HEK293 (cell line): ENCODE measurements around the gene RNASEH2A.

Source experiments
- KLF9 ChIP-seq: fragments of 450-650 bp; formaldehyde crosslinking; IDR thresholded peaks from 2 replicates; pipeline ENCODE4 v1.5.1; 2016; ENCODE audit warnings: missing biosample characterization, missing genetic modification characterization, low read depth
- PRDM10 ChIP-seq: fragments of 450-650 bp; formaldehyde crosslinking; IDR thresholded peaks from 2 replicates; pipeline ENCODE4 v1.5.1; 2016; ENCODE audit warnings: missing biosample characterization, missing genetic modification characterization
- SALL2 ChIP-seq: fragments of 450-650 bp; formaldehyde crosslinking; IDR thresholded peaks from 2 replicates; pipeline ENCODE4 v1.5.0; 2017; ENCODE audit warnings: missing biosample characterization, mild to moderate bottlenecking, missing genetic modification characterization, borderline replicate concordance
- SP2 ChIP-seq: fragments of 450-650 bp; formaldehyde crosslinking; IDR thresholded peaks from 2 replicates; pipeline ENCODE4 v1.5.1; 2016; ENCODE audit warnings: missing biosample characterization, missing genetic modification characterization
- ZBTB21 ChIP-seq: fragments of 450-650 bp; formaldehyde crosslinking; IDR thresholded peaks from 2 replicates; pipeline ENCODE4 v1.5.1; 2017; ENCODE audit warnings: missing biosample characterization, missing genetic modification characterization
- ZBTB7A ChIP-seq: fragments of 450-650 bp; formaldehyde crosslinking; IDR thresholded peaks from 2 replicates; pipeline ENCODE4 v1.5.1; 2016; ENCODE audit warnings: low read depth, missing biosample characterization, missing genetic modification characterization
- ZNF132 ChIP-seq: fragments of 450-650 bp; formaldehyde crosslinking; IDR thresholded peaks from 2 replicates; pipeline ENCODE4 v1.5.1; 2017; ENCODE audit warnings: missing biosample characterization, missing genetic modification characterization, borderline replicate concordance
- ZNF133 ChIP-seq: fragments of 450-650 bp; formaldehyde crosslinking; IDR thresholded peaks from 2 replicates; pipeline ENCODE4 v1.5.1; 2016; ENCODE audit warnings: missing biosample characterization, missing genetic modification characterization
- ZNF157 ChIP-seq: fragments of 450-650 bp; formaldehyde crosslinking; IDR thresholded peaks from 2 replicates; pipeline ENCODE4 v1.5.1; 2016; ENCODE audit warnings: missing biosample characterization, missing genetic modification characterization
- ZNF211 ChIP-seq: fragments of 450-650 bp; formaldehyde crosslinking; IDR thresholded peaks from 2 replicates; pipeline ENCODE4 v1.5.1; 2016; ENCODE audit warnings: low read depth, missing biosample characterization, missing genetic modification characterization
- ZNF214 ChIP-seq: fragments of 450-650 bp; formaldehyde crosslinking; IDR thresholded peaks from 2 replicates; pipeline ENCODE4 v1.5.1; 2017; ENCODE audit warnings: missing biosample characterization, mild to moderate bottlenecking, missing genetic modification characterization, borderline replicate concordance
- ZNF221 ChIP-seq: fragments of 450-650 bp; formaldehyde crosslinking; IDR thresholded peaks from 2 replicates; pipeline ENCODE4 v1.5.1; 2017; ENCODE audit warnings: missing biosample characterization, missing genetic modification characterization, borderline replicate concordance
- ZNF311 ChIP-seq: fragments of 450-650 bp; formaldehyde crosslinking; IDR thresholded peaks from 2 replicates; pipeline ENCODE4 v1.5.1; 2017; ENCODE audit warnings: missing biosample characterization, missing genetic modification characterization, borderline replicate concordance
- ZNF394 ChIP-seq: fragments of 450-650 bp; formaldehyde crosslinking; IDR thresholded peaks from 2 replicates; pipeline ENCODE4 v1.5.1; 2016; ENCODE audit warnings: missing biosample characterization, missing genetic modification characterization, mild to moderate bottlenecking, moderate library complexity, borderline replicate concordance
- ZNF426 ChIP-seq: fragments of 450-650 bp; formaldehyde crosslinking; IDR thresholded peaks from 2 replicates; pipeline ENCODE4 v1.5.1; 2017; ENCODE audit warnings: missing biosample characterization, missing genetic modification characterization, mild to moderate bottlenecking, inconsistent platforms, moderate library complexity
- ZNF473 ChIP-seq: fragments of 450-650 bp; formaldehyde crosslinking; IDR thresholded peaks from 2 replicates; pipeline ENCODE4 v1.5.1; 2017; ENCODE audit warnings: missing biosample characterization, missing genetic modification characterization
- ZNF610 ChIP-seq: fragments of 450-650 bp; formaldehyde crosslinking; IDR thresholded peaks from 2 replicates; pipeline ENCODE4 v1.5.1; 2016; ENCODE audit warnings: missing biosample characterization, missing genetic modification characterization, borderline replicate concordance
- ZNF677 ChIP-seq: fragments of 450-650 bp; IDR thresholded peaks from 2 replicates; pipeline ENCODE4 v1.5.0; 2018; ENCODE audit warnings: missing biosample characterization, mild to moderate bottlenecking, missing genetic modification characterization, moderate library complexity
- ZNF776 ChIP-seq: fragments of 450-650 bp; formaldehyde crosslinking; IDR thresholded peaks from 2 replicates; pipeline ENCODE4 v1.5.0; 2017; ENCODE audit warnings: missing biosample characterization, missing genetic modification characterization, borderline replicate concordance
- ZNF830 ChIP-seq: fragments of 450-650 bp; IDR thresholded peaks from 2 replicates; pipeline ENCODE4 v1.5.0; 2018; ENCODE audit warnings: missing biosample characterization, missing genetic modification characterization, low read depth, mild to moderate bottlenecking, moderate library complexity
- TF ChIP-seq, protein P1 (sequence below): fragments of 450-650 bp; formaldehyde crosslinking; IDR thresholded peaks from 2 replicates; pipeline ENCODE4 v1.5.1; 2016; ENCODE audit warnings: missing biosample characterization, missing genetic modification characterization, borderline replicate concordance
- TF ChIP-seq, protein P2 (sequence below): fragments of 450-650 bp; formaldehyde crosslinking; IDR thresholded peaks from 2 replicates; pipeline ENCODE4 v1.5.1; 2016; ENCODE audit warnings: missing biosample characterization, missing genetic modification characterization, low read depth
- TF ChIP-seq, protein P3 (sequence below): sonication (generic); formaldehyde crosslinking; IDR thresholded peaks from 2 replicates; pipeline ENCODE4 v1.8.1; 2022; ENCODE audit warnings: mild to moderate bottlenecking, moderate library complexity, missing genetic modification reagents
- TF ChIP-seq, protein P4 (sequence below): fragments of 450-650 bp; formaldehyde crosslinking; IDR thresholded peaks from 2 replicates; pipeline ENCODE4 v1.5.1; 2017; ENCODE audit warnings: missing biosample characterization, missing genetic modification characterization
- TF ChIP-seq, protein P5 (sequence below): fragments of 450-650 bp; formaldehyde crosslinking; IDR thresholded peaks from 2 replicates; pipeline ENCODE4 v1.5.1; 2016; ENCODE audit warnings: missing biosample characterization, missing genetic modification characterization

RNASEH2A gene

DNA sequence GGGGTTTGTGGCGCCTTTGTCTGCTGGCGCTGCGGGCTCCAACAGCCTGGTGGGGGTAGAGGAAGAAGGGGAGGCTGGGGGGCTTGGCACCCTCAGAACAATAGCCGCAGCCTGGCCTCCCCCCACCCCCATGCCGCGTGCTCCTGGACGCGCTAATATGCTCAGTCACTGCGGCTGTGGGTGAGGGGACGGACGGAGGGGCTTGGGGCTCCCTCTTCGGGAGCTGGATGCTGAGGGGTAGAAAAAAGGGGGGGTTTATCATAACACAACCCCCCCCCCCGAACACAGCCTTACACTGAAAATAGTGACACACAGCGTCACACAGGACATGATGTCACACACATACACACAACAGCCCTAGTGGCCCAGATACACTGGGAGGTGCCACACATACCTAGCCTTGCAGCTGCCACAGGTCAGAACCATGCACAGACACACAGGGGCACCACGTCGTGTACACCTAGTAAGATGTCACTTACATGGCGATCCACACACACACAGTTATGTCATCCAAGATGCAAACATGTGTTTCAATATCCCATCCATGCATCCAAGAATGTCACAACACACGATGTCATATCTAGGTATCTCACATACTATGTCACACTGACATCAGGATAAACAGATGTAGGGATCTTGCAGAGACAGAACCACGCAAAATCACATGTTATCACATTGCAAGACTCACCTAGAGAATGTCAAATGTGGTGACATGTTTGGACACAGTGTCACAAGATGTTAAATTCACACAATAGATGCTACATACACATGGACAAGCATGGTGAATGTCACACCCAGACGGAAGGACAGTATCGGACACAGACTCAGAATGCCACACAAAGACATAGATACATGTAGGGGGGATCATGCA lies 32.7 kb downstream of the RNASEH2A start (continued):
- TF ChIP-seq, protein P1, sequence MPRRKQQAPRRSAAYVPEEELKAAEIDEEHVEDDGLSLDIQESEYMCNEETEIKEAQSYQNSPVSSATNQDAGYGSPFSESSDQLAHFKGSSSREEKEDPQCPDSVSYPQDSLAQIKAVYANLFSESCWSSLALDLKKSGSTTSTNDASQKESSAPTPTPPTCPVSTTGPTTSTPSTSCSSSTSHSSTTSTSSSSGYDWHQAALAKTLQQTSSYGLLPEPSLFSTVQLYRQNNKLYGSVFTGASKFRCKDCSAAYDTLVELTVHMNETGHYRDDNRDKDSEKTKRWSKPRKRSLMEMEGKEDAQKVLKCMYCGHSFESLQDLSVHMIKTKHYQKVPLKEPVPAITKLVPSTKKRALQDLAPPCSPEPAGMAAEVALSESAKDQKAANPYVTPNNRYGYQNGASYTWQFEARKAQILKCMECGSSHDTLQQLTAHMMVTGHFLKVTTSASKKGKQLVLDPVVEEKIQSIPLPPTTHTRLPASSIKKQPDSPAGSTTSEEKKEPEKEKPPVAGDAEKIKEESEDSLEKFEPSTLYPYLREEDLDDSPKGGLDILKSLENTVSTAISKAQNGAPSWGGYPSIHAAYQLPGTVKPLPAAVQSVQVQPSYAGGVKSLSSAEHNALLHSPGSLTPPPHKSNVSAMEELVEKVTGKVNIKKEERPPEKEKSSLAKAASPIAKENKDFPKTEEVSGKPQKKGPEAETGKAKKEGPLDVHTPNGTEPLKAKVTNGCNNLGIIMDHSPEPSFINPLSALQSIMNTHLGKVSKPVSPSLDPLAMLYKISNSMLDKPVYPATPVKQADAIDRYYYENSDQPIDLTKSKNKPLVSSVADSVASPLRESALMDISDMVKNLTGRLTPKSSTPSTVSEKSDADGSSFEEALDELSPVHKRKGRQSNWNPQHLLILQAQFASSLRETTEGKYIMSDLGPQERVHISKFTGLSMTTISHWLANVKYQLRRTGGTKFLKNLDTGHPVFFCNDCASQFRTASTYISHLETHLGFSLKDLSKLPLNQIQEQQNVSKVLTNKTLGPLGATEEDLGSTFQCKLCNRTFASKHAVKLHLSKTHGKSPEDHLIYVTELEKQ (tag by site-specific recombination): no peak
- TF ChIP-seq ZNF776 (tag by site-specific recombination) (no peak), ZNF830 (tag by site-specific recombination) (no peak), SALL2 (tag by site-specific recombination) (no peak), ZNF473 (tag by site-specific recombination) (no peak), ZNF221 (tag by site-specific recombination) (no peak), ZNF610 (tag by site-specific recombination) (no peak), KLF9 (tag by site-specific recombination) (no peak), SP2 (tag by site-specific recombination) (no peak), ZBTB7A (tag by site-specific recombination) (no peak), ZNF211 (tag by site-specific recombination) (no peak), ZNF311 (tag by site-specific recombination) (no peak), ZNF133 (no peak), ZBTB21 (peak; percentile 67; the same call in 1 of the 2 replicates), ZNF157 (no peak), ZNF214 (tag by site-specific recombination) (no peak), ZNF394 (no peak), PRDM10 (peak; percentile 37), ZNF132 (tag by site-specific recombination) (no peak), ZNF426 (no peak), ZNF677 (tag by site-specific recombination) (no peak)
- TF ChIP-seq, protein P2, sequence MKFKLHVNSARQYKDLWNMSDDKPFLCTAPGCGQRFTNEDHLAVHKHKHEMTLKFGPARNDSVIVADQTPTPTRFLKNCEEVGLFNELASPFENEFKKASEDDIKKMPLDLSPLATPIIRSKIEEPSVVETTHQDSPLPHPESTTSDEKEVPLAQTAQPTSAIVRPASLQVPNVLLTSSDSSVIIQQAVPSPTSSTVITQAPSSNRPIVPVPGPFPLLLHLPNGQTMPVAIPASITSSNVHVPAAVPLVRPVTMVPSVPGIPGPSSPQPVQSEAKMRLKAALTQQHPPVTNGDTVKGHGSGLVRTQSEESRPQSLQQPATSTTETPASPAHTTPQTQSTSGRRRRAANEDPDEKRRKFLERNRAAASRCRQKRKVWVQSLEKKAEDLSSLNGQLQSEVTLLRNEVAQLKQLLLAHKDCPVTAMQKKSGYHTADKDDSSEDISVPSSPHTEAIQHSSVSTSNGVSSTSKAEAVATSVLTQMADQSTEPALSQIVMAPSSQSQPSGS (tag by site-specific recombination): peak; percentile 75; the same call in 1 of the 2 replicates
- TF ChIP-seq, protein P3, sequence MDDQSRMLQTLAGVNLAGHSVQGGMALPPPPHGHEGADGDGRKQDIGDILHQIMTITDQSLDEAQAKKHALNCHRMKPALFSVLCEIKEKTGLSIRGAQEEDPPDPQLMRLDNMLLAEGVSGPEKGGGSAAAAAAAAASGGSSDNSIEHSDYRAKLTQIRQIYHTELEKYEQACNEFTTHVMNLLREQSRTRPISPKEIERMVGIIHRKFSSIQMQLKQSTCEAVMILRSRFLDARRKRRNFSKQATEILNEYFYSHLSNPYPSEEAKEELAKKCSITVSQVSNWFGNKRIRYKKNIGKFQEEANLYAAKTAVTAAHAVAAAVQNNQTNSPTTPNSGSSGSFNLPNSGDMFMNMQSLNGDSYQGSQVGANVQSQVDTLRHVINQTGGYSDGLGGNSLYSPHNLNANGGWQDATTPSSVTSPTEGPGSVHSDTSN (CRISPR knock-in tag): no peak
- TF ChIP-seq, protein P4, sequence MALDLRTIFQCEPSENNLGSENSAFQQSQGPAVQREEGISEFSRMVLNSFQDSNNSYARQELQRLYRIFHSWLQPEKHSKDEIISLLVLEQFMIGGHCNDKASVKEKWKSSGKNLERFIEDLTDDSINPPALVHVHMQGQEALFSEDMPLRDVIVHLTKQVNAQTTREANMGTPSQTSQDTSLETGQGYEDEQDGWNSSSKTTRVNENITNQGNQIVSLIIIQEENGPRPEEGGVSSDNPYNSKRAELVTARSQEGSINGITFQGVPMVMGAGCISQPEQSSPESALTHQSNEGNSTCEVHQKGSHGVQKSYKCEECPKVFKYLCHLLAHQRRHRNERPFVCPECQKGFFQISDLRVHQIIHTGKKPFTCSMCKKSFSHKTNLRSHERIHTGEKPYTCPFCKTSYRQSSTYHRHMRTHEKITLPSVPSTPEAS (tag by site-specific recombination): no peak
- TF ChIP-seq, protein P5, sequence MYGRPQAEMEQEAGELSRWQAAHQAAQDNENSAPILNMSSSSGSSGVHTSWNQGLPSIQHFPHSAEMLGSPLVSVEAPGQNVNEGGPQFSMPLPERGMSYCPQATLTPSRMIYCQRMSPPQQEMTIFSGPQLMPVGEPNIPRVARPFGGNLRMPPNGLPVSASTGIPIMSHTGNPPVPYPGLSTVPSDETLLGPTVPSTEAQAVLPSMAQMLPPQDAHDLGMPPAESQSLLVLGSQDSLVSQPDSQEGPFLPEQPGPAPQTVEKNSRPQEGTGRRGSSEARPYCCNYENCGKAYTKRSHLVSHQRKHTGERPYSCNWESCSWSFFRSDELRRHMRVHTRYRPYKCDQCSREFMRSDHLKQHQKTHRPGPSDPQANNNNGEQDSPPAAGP (tag by site-specific recombination): no peak
